NCI-H748 (cell line): ENCODE data around the gene CCNQ.

Experiments
- DNase-seq: peaks from one replicate; lab custom pipeline; 2025; ENCODE audit not compliant: unreplicated experiment; lab: John Stamatoyannopoulos, UW

The CCNQ gene

GRCh38 chrX:153596981-153597750, 1.8 kb downstream of the CCNQ start:
- no peak for DNase-seq

DNA sequence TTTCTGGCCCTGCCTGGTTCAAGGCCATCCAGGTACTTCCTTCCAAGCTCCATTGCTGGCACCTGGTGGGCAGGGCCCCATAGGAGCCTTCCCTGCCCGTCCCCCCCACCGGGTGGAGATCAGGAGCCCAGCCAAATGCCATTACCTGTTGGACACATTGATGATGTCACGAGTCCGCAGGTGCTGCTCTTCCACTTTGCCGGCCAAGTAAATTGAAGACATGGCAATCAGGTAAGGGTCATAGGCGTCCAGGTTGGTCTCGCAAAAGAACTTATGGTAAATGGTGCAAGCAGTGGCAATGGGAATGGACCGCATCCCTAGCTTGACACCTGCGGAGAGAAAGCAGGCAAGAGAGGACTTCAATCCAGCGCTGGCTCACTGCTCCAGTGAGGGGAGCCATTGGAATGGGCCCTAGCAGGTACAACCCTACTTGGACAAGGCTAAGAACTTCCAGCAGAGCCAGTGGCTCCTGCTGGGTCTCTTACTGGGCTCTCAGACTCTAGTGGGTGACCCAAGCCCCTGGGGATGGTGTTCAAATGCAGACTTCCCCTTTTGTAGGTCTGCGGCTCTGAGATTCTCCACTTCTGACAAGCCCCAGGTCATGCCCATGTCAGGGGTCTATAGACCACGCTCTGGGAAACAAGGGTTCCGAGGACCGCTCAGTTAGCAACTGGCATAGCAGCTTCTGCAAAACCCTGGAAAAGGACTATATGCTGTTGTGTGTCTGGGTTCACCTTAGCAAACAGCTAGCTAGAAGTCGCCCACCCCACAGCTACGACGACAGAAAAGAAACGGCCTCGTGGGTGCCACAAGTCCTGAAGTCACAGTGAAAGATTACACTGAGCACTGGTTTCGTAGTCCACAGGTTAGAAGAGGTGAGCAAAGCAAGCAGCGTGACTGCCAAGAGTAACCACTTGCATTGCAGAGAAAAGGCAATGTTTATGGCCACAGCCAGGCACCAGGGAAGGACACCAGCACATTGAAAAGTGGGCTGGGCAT, 2.8 kb downstream of the CCNQ start:
- no peak for DNase-seq

DNA sequence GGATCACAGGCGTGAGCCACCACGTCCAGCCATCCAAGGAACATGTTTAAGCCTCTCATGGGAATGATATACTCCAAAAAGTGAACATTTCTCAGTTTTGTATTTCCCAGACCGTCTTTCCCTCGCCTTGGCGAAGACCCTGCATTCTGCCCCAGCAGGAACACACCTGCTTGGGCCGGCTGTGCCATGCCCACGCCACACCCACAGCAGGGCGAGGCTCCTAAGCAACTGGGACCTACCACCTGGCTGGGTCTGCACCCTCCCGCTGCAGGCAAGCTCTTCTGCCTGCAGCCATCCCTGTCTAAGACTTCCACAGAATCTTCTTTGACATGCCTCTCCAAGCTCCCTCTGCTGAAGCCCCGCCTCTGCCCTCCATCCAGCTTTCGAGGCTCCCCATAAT, 3.6 kb downstream of the CCNQ start:
- no peak for DNase-seq

- no peak for DNase-seq
Measured at GRCh38 chrX:153593811-153594500, 5.0 kb downstream of the CCNQ start.

GRCh38 chrX:153592966-153593688, 5.8 kb downstream of the CCNQ start:
- DNase-seq = no peak

DNA sequence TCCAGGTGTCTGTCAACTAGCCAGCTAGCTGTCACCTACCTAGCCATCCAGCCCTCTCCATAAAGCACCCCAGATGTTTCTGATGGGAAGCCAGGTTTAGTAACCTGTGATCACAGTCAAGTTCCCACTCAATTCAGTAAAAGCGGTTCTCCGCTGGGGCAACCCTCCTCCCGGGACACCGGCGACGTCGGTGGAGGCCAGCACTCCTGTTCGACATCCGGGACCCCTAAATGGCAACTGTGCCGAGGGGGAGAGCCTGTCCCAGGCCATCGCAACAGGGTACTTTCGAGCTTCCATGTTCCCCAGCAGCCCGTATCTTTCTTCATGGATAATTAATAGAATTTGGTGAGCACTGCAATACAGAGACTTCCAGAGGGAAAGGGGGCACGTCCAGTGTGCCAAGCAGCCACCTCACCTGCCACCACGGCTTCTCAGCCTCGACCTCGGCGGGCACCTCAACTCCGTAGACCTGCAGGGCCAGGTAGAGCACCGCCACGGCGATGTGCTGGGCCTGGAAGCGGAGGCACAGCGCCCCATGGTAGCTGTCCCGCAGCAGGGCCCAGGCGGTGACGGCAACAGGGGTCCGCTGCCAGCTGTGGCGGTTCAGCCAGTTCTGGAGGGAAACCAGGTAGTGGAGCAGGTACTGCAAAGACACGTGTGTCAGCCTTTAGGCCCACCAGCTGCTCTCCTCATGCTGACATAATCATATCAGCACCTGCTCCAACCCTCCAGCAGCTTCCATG, 6.7 kb downstream of the CCNQ start:
- no peak for DNase-seq

- no peak for DNase-seq
Measured at GRCh38 chrX:153590961-153591956, 7.7 kb downstream of the CCNQ start.

DNA sequence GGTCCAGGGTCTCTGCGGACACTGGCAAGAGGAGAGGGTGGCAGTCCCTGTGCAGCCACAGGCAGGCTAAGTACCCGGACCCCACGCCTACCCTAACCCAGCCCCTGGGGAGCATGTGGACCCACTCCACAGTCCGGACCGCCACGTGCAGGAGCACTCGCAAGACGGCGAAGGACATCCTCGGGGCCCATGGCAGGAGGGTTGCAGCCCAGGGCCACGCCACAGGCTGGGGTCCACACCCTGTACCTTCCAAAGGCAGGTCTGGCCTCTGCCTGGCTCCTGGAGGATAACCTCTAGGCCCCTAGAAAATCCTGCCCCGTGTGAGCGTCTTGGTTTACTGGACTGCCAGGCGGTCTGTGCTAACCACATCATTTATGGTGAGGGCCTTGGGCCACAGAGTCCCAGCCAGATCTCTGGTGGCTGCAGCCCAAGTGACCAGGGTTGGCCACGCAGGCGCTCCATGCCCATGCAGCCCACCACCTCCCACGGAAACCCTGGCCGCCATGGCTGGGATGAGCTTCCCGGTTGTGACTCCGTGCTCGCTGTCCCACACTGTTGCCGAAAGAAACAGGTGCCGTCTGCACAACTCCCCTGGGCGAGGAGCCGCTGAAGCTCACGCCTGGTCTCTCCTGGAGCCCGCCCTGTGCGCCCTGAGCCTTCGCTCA, 10.0 kb downstream of the CCNQ start:
- no peak for DNase-seq

DNA sequence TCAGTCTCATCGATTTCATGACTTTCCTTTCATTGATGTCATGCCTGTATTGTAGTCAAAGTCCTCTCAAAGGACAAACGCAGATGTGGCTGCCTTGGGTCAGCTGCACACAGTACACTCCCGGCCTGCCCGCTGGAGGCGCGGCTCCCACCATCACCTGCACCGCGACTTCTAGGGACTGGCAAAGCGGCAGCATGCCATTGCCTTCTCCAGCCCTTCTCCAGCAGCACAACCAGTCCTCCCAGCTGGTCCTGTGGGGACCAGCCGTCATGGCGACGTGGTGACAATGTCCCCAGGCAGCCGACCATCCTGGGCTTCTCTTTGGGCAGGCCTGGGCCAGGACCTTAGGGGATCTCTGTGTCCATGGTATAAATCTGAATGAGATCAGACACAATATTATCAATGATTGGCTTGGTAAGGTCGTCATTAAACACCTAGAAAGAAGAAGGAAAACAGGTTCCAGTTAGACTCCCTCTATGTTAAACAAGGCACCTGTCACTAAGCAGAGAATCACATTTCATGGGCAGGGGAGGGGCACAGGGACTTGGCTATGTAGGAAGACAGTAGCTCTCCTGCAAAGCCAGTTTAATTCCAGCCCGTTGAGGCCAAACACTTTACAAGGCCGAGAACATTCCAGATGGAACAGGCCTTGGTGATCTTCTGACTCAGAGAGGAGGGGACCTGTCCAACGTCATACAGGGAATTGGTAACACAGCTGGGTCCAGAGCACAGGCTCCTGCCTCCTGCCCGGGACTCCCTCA, 10.7 kb downstream of the CCNQ start:
- DNase-seq = no peak

DNA sequence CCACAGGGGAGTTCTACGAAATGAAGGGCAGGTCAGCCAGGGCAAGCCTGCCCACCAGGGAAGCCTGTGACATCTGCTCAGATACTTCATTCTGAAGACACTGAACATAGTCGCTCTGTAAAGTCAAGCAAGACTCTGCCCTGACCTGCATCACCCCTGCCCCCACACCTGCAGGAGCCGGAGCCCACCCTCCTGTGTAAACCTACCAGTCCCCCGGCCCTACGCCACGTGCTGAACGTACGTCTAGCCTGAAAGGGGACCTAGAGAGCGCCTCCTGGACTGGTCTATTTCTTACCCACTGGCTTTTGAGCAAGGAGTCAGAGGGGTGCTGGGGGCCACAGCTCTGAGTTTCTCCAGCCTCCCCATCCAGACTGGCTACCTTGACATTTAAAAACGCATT, 11.6 kb downstream of the CCNQ start:
- DNase-seq = no peak

- DNase-seq = no peak
Measured at GRCh38 chrX:153585827-153586226, 13.1 kb downstream of the CCNQ start.

- DNase-seq = no peak
Measured at GRCh38 chrX:153583433-153583832, 15.5 kb downstream of the CCNQ start.

GRCh38 chrX:153582896-153583295, 16.0 kb downstream of the CCNQ start:
- DNase-seq = no peak

DNA sequence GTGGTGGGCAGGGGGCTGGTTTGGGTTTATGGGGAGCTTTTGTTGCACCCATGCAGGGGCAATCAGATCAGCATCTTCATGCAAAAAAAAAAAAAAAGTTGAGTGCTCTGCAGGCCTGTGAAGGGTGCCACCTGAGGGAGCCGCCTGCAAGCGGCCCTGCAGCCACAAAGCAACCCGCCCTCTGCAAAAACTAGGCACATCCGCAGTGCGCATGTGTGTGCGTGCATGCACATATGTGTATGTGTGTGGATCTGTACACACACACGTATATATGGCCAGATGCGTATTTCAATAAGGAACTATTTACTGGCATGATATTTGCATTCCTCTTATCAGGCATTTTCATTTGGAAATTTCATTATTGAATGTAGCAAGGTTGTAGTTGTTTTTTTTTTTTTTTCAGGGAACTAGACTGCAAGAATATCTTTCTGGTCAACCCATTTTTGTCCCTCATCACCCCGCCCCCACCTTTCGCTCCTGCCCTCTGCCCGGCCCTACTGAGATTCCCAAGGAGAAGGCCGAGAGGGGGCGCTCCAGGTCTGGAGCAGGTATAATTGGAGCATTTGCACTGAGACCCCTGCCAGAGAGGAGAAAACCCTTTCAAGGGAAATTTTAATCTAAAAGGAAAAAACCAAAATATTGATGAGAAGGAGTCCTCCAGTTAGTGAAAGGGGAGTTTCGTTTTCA, 18.1 kb downstream of the CCNQ start:
- peak; percentile 14 for DNase-seq

DNA sequence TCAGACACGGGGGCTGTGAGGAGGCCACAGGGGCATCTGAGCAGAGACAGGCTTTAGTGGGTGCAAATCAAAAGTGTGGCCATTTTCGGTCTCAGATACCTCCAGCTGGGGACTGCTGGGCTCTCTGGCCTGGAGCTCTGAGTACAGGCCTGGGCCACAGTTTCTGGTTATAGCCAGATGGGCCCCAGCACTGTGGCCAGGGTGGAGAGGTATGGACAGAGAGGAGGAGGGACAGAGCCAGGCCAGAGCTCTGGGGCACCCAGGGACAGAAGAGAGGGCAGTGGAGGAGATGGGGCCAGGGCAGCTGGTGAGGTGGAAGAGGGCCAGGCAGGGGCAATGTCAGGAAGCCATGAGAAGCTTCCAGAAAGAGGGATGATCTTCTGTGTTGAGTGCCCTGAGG, 20.1 kb downstream of the CCNQ start:
- no peak for DNase-seq

DNA sequence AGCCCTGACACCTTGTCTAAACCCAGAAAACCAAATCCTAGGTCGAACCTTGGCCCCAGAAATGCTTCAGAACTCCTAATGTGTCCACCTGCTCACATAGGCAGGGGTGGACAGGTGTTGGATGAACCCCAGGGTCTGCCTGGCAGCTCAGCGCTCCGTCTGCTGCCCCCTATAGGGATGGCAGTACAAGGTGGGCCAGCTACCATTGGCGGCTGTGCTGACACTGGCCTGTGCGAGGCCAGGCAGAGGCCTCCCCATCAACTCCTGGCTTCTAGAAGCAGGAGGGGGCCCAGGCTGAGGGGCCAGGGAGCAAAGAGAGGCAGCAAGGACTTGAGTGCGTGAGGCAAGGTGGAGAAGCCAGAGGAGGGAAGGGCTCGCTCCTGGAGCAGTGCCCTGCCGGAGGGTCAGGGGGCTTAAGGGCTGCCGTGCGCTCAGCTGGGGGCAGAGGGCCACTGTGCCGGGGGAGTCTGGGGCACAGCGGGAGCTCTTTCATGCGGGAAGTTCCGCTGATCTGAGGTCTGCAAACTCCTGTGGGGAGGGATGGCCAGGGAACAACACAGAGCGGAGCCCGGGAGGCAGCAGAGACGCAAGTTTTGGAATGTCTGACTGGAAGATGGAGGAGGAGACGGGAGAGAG, 20.6 kb downstream of the CCNQ start:
- peak; percentile 7 for DNase-seq

- DNase-seq = no peak
Measured at GRCh38 chrX:153576961-153577360, 22.0 kb downstream of the CCNQ start.
